NCI-H1092 (cell line): ENCODE data around the gene ADD2.
"Not testable (repeated sequence)": the region's sequence is repeated elsewhere in the genome, so short reads cannot be mapped to it uniquely, and the experiment has no call there.

Experiments used
- DNase-seq: peaks from one replicate; lab custom pipeline; 2025; lab: John Stamatoyannopoulos, UW

ADD2 gene, protein sequence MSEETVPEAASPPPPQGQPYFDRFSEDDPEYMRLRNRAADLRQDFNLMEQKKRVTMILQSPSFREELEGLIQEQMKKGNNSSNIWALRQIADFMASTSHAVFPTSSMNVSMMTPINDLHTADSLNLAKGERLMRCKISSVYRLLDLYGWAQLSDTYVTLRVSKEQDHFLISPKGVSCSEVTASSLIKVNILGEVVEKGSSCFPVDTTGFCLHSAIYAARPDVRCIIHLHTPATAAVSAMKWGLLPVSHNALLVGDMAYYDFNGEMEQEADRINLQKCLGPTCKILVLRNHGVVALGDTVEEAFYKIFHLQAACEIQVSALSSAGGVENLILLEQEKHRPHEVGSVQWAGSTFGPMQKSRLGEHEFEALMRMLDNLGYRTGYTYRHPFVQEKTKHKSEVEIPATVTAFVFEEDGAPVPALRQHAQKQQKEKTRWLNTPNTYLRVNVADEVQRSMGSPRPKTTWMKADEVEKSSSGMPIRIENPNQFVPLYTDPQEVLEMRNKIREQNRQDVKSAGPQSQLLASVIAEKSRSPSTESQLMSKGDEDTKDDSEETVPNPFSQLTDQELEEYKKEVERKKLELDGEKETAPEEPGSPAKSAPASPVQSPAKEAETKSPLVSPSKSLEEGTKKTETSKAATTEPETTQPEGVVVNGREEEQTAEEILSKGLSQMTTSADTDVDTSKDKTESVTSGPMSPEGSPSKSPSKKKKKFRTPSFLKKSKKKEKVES

DNA sequence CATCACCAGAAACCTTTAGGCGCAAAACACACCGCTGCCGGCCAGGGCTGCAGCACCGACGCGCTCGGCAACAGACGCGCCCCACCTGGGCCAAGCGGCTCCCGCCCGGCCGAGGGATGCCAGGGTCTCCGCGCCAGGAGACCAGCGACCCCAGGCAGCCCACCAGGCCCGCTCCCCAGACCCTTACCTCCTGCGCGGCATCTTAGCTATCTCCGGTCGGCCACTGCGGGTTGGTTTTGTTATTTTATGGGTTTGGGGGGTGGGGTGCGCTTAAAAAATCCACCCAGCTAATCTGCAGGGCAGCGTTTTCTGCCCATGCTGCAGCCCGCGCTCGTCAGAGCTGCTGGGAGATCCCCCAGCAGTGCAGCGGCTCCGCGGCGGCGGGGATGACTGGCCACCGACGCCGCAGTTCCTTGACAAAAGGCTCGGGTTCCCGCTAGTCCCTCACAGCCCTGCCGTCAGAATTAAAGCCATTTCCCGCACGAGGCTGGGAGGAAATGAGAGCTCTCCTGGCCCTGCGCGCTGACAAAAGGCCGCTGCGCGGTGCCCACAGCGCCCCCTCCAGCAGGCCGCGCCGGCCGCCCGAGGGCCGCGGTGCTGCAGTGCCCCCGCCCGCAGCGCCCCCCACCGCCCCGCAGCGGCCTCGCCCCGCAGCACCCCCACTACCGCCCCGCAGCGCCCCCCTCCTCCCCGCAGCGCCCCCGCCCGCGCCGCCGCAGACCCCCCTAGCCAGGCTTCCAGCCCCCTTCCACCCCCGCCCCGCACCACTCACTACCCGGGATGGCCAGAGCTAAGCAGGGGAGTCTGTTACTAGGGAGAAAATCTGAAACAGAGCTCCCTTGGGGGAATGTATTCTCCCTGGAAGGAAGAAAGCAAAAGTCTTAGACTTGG lies at the start of gene ADD2:
Gene ADD2 (minus strand): TSS at position 502 of the 891 bp plus-strand sequence. CDS start 61,792 bp downstream, outside the sequence.
- DNase-seq, result peak; percentile 59

DNA sequence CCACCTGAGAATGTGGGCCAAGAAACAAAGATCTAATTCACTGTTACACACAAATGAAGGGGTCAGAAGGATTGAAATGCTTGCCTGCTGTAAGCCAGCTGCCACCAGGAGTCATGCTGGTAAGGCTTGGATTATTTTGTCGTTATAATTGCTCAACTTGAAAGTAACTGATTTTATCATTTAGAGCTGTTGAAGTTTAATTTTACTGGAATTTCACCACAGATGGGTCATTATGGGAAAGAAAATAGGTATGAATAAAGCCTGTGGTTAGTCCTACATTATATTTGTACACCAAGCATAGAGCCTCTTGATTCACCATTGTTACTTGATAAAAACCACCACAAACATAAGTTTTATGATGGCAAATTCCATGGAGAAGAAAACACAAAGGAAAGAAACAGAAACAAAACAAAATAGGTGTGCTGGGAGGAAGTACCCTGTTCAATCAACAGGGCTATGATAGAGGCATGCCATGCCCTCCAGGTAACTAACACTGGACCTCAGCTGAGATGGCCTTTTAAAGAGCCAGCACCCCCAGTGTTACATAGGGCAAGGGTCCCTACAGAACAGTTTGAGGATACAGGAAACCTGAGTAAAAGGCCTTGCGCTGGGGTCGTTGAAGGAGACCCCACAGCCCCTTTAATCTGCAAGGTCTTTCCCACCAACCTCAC lies 49.4 kb upstream of the ADD2 start:
- no peak for DNase-seq

DNA sequence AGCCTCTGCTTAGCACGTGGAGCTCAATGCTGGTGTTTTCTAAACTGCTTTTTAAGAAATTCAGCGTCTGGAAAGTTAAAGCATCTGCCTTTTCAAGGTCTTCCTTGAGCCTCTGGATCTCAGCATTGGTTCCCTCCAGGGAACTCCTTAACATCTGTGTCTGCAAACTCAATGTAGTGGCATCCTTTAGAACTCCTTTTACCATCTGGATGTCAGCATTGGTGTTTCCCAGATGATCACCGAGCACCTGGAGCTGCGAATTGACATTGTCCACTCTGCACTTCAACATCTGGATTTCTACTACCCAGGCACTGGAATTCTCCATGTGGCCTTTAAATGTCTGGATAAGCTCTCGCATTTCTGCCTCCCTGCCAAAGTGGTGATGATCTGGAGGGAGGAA lies 48.7 kb upstream of the ADD2 start:
- DNase-seq, result no peak

DNA sequence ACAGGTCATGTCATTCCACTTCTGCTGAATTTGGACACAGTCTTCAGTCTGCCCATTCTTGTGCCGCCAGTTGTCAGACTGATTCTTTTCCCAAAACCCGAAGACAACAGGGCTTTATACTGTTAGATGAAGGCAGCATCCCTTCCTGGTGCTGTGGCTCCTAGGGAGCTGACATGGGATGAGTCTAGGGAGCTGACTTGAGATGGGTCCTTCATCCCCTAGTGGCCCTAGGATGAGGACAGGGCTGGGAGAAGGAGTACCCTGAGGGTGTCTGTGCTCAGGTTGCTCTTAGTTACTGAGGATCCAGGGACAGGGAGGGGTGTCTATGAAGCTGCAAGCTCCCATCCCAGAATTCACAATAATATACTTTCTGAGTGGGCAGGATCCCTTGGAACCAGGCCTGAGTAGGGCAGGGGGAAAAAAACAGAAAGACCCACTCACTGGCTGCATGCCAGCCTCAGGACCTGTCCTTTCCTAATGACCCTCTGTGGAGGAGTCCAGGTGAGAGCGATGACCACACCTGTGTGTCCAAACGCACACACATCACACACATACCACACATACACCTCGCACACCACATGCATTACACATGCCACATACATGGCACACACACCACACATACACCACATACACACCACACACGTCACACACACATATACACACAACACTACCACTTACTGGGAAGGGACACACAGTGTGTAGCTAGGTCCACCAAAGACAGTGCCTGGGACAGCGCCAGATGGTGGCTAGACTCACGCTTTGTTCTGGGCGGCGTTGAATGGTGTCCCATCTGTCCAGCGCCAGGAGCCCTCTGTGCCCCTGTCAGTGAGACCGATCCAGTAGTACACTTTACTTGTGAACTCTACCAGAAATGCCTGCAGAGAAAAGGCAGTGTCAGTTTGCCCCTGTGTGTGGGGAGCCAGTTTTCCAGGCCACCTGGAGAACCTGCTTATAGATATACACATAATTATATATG lies 41.3 kb upstream of the ADD2 start:
- DNase-seq, result no peak

DNA sequence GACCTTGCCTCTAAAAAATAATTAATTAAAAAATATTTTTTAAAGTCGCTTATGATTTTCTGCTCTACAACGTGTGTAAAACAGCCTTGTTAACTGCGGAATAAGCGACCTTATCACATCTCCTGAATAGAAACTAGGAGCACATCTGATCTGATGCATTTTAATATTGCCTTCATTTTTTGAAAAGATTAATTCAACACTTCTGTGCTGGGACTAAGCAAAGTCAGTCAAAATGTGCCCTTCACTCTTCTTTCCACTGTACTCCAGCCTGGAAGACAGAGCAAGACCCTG lies 39.8 kb upstream of the ADD2 start:
- DNase-seq, result no peak

DNA sequence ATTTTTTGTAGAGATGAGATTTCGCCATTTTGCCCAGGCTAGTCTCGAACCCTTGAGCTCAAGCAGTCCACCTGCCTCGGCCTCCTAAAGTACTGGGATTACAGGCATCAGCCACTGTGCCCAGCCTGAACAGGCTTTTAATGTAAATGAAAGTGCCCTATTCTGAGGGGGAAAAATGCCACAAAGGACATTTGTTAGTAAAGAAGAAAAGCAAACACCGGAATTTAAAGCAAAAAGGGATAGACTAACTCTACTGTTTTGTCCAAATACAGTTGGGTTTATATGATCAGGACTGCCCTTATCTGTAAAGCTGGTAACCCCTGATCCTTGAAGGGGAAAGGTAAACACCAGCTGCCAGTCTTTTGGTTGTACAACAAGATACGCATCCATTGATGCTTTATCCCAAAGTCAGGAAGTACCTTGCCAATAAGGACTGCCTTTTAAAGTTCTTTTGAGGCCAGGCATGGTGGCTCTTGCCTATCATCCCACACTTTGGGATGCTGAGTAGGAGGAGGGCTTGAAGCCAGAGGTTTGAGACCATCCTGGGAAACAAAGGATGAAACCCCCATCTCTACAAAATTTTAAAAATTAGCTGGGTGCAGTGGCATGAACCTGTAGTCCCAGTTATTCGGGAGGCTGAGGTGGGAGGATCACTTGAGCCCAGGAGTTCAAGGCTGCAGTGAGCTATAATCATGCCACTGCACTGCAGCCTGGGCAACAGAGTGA lies 39.3 kb upstream of the ADD2 start:
- no peak for DNase-seq

DNA sequence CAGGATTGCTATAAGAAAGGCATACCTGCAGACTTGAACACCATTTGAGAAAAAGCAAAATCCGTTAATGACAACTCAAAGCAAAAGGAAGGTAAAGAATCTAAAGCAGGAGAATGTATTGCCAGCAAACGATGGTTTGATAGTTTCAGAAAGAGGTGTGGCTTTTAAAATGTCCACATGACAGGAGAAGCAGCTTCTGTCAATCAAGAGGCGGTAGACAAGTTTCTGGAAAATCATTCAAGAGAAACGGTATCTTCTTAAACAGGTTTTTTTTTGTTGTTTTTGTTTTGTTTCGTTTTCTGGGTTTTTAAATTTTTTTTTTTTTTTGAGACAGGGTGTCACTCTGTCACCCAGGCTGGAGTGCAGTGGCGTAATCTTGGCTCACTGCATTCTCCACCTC lies 38.6 kb upstream of the ADD2 start:
- no peak for DNase-seq

DNA sequence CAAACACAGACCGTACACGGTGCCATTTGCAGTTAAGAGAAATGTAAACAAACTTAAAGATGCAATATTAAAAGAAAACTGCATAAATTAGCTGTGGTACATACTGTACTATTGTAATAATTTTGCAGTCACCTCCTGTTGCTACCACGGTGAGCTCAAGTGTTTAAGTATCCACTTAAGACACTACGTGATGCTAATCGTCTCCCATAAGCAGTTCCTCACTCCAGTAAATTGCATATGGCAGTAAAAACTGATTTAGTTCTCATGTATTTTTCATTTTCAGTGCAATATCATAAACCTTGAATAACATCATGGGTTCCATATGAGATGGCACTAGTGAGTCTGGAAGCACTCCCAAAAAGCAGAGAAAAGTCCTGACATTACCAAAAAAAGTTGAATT lies 38.0 kb upstream of the ADD2 start:
- DNase-seq, result no peak

DNA sequence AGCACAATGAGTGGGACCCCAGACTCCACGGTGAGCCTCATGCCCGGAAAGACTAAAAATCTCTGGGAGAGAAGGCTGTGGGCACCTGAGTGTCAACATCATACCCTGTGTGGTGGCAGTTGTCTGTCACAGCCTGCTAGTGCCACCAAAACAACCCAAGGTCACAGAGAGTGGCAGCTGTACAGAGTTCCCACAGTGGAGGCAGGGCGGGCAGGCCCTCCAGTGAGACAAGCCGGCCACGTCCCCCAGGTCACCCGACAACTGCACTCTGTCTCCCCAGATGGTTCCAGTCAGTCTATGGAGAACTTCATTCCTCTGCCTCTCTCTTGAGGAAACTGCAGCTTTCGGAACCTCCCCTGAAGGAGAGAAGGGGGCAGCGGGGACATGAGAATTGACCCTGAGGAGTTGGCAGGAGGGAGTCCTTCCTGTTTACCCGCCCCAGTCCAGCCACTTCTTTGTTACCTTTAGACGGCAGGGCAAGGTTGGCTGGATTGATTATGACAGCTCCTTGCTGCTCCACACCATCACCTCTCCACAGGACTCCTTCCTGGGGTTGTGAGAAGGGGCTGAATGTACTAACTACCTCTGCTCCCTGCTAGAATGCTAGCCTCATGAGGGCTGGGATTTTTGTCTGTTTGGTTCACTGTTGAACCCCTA lies 33.7 kb upstream of the ADD2 start:
- no peak for DNase-seq

DNA sequence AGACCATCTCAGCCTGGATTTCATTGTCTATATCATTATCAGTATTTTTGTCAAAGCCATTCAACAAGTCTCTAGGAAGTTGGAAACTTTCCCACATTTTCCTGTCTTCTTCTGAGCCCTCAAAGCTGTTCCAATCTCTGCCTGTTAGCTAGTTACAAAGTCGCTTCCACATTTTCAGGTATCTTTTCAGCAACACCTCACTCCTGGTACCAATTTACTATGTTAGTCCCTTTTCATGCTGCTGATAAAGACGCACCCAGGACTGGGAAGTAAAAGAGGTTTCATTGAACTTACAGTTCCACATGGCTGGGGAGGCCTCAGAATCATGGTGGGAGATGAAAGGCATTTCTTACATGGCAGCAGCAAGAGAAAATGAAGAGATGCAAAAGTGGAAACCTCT lies 31.7 kb upstream of the ADD2 start:
- DNase-seq, result no peak

DNA sequence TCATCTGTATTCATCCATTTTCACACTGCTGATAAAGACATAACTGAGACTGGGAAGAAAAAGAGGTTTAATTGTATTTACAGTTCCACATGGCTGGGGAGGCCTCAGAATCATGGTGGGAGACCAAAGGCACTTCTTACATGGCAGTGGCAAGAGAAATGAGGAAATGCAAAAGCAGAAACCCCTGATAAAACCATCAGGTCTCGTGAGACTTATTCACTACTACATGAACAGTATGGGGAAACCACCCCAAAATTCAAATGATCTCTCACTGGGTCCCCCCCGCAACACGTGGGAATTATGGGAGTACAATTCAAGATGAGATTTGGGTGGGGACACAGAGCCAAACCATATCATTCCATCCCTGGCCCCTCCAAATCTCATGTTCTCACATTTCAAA lies 30.0 kb upstream of the ADD2 start:
- not testable (repeated sequence) for DNase-seq

DNA sequence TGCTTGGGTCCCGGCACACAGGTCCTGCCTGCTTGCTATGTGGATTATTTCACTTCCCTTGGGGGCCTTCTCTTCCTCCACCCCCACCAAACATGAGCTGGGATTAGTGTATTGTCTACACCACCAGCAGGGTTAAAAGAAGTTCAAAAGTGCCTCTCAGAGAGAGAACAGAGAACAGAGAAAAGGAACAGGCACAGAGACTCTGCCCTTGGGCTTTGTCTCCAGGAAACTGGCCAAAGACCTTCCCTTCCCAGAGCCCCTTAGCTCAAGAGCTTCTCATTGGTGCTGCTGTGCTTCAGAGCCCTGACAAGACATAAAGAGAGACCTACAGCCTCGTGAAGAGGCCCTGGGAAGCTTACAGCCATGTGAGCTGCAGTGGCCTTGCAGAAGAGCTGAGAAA lies 29.5 kb upstream of the ADD2 start:
- no peak for DNase-seq

DNA sequence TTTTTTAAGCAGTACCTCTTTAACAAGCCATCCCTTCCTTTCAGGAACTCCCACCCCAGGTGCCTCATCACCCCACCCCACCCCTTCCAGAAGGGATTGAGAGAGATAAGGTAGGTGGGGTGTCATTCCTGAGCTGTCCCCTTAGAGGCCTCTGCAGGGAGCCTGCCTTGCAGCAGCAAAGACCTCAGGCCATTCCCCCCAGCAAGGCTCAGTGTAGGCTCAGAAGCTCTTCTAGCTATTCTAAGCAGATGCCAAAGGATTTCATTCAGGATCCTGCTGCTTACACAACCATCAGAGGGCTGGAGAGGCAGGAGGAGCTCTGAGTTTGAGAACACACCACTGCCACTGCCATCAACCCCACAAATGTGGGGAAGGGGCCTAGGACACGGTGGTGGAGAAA lies 28.3 kb upstream of the ADD2 start:
- no peak for DNase-seq

DNA sequence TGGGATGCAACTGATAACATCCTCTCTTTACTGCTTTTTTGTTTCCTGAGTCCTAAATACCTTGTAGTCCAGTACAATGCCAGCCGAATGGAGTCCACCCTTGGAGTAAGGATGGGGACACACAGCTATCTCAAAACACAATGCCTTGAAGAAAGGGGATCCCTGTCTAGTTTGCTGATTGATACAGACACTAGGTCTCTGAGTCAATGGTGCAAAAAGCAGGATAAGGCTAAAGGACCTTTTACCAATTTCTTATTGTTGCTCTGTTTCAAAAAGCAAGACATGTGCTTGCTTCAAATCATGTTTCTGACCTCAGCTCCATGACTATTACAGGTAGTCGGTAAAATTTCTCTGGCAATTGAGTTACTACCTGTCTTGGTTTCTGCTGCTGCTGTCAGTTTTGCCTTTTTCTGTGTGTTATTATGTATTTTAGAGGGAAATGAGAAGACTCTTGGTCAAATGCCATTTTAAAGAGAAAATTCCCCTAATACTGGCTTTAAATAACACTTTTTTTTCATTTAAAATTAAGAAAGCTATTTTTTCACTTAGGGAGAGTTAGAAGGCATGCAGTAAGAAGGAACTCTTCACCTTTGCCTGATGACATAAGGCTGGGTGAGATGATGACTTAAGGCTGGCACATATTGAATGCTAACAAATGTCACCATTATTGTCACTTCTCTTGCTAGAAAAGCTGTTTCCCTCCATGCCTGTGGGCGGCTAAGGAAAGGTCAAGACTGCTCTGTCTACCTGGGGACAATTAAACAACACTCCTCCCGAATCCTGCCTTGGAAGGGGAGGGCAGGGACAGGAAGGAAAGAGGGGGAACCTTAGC lies 27.4 kb upstream of the ADD2 start:
- DNase-seq, result no peak

DNA sequence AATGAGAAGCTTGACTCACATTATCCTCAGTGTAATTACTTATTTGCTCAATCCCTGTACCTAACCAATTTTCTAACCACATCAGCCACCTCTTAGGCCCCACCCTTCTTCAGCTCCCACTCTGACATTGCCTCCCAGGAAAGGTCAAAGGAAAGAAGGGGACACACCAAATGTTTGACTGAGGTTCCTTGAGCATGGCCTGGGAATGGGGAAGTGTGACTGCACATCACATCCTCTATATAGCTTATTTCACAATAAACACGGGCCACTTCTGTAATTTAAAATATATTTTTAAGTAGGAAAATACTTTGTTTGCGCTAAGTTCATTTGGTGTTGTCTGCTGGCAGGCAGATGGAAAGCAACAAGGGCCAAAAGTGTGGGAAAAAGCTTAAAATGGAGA lies 25.4 kb upstream of the ADD2 start:
- no peak for DNase-seq

DNA sequence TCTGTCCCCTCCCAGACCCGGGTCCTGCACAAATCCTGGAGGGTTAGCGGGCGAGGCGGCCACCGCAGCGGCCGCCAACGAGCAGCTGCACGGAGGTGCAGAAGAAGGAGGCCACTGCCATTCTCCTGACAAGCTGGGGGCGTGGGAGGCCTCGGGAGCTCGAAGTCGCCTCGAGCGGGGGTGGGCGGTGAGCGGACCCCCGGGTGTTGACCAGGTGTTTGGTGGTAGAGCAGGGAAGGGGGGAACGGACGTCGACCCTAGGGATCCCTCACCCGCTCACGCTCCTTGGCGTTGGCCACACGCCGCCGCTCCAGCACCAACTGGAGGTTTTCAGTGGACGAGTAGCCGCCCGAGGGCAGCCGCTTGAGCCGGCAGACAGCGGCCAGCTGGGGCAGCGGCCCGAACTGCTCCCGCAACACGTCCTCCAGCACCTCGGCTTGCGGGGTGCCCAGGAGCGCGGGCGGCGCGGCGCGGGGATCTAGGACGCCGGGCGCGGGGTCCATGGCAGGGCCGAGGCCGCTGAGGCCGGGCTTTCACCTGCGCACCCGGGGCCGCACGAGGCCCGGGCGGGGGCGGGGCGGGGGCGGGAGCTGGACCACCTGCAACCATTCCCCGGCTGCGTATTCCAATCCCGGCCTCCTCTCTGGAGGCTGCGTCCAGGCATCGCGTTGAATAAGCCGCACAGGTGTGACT lies 22.3 kb upstream of the ADD2 start, which contains the start of gene FIGLA:
Gene FIGLA (minus strand): TSS at position 508 of the 693 bp plus-strand sequence. CDS start 5 bp downstream, at position 503.
- DNase-seq, result no peak

DNA sequence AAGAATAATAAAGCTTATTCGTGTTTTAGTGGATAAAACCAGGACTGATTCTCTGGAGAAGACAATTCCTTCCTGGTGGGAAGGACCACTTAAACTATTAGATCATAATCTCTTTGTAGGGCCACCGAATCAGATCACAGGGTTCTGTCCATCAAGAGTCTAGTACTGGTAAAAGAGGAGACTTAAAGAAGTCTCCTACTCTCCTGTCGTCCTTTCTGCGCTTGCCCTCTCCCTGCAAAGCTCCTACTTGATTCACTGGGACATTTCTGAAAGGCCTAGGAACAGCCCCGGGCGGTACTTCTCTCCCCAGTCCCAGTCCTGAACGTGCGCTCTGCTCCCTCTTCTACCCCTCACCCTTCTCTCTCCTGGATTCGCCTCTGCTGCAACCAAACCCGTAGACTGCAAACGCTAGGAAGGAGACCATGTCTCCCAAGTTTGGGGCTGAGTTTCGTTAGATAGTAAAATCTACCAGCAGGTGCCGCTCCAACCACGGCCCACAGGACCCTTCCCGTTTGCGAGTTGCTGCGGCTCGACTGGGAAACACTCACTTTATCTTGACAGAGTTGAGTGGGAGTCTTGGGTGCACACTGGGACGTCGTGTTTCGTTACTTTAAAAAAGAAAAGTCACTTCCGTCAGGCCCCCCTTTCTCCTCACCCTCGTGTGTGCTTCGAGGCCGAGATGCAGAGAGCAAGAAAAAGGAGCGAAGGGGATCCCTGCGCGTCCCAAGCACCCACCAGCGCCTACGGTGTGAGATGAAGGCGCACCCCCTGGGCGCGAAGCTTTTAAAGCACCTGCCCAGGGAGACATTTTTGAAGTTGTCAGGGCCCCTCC lies 21.5 kb upstream of the ADD2 start:
- peak; percentile 47 for DNase-seq
